ENCODE results near the gene SCP2.

- TF ChIP-seq CTCF (IDR thresholded peaks at IDR 0.05) (no peak), POLR2A (IDR thresholded peaks at IDR 0.05) (no peak), POLR2AphosphoS5 (IDR thresholded peaks at IDR 0.05) (no peak)
Measured at GRCh38 chr1:53069265-53069662, 142.2 kb downstream of the SCP2 start.
